ENCODE results near the gene TEX52. TPM values are rescaled to one million over a fixed set of nuclear protein-coding genes. Genes with fewer than 3 reads are reported as not detected.
A peak's percentile ranks its signal among the peaks of the same experiment; 100 is the strongest.
"Not testable (repeated sequence)": the region's sequence is repeated elsewhere in the genome, so short reads cannot be mapped to it uniquely, and the experiment has no call there.

The TEX52 gene
- total RNA-seq, 1 experiment from 2014 or later: not detected

GRCh38 chr12:2877047-2877952, 20.5 kb upstream of the TEX52 start, which contains the start of the genes FOXM1 and RHNO1:
Gene FOXM1, minus strand, starts transcription at chr12:2877174. Its CDS starts 2,696 bp downstream, at chr12:2874478.
Gene RHNO1, plus strand, starts transcription at chr12:2877223. Its CDS starts 8,144 bp downstream, at chr12:2885367.
- intact Hi-C loops (cut with micrococcal nuclease; ENCODE audit: unreplicated experiment): no loop called here
- TF ChIP-seq CTCF (IDR thresholded peaks at IDR 0.05; ENCODE audit: unreplicated experiment): no peak
- Mint-ChIP-seq H3K4me3 (ENCODE audit: low read depth, unreplicated experiment) (peak within 1 kb of the TSS; percentile 75), H3K4me1 (ENCODE audit: low read depth, unreplicated experiment) (peaks cover 22% of the 10 kb centered on the region), H3K36me3 (ENCODE audit: insufficient read depth, unreplicated experiment) (peaks cover 39% of the 10 kb centered on the region), H3K9me3 (ENCODE audit: low read depth, unreplicated experiment) (no peaks in the 10 kb centered on the region), H3K27me3 (ENCODE audit: unreplicated experiment) (no peaks in the 10 kb centered on the region), H3K27ac (ENCODE audit: unreplicated experiment) (peak within 1 kb of the TSS; percentile 87)
- CTCF ChIA-PET: interaction anchor here (2.3 to 2.5 kb wide), 2 partner anchors 13 to 164 kb away, joined by 8 to 9 read pairs; partner anchors contain the start of gene TULP3
- peak; percentile 90 for DNase-seq
- TSS peak; percentile 79 for BruUV-seq (replicated peaks)

GRCh38 chr12:2876431-2877046, 19.7 kb upstream of the TEX52 start:
- H3K9me3 Mint-ChIP-seq (ENCODE audit: low read depth, unreplicated experiment): no peaks in the 10 kb centered on the region
- H3K4me3 Mint-ChIP-seq (ENCODE audit: low read depth, unreplicated experiment): peak overlapping the region; percentile 75
- H3K4me1 Mint-ChIP-seq (ENCODE audit: low read depth, unreplicated experiment): peaks cover 22% of the 10 kb centered on the region
- BruUV-seq (replicated peaks): no TSS peak
- peak; percentile 11 for DNase-seq
- intact Hi-C loops (cut with micrococcal nuclease; ENCODE audit: unreplicated experiment): no loop called here
- no peaks in the 10 kb centered on the region for H3K27me3 Mint-ChIP-seq (ENCODE audit: unreplicated experiment)
- CTCF ChIA-PET: interaction anchor here (2.3 to 2.5 kb wide), 2 partner anchors 14 to 165 kb away, joined by 8 to 9 read pairs; partner anchors contain the start of gene TULP3
- H3K27ac Mint-ChIP-seq (ENCODE audit: unreplicated experiment): peak overlapping the region; percentile 87
- no peak for TF ChIP-seq CTCF (IDR thresholded peaks at IDR 0.05; ENCODE audit: unreplicated experiment)
- peaks cover 39% of the 10 kb centered on the region for H3K36me3 Mint-ChIP-seq (ENCODE audit: insufficient read depth, unreplicated experiment)

GRCh38 chr12:2868986-2869632, 12.3 kb upstream of the TEX52 start:
- H3K27ac Mint-ChIP-seq (ENCODE audit: unreplicated experiment); H3K4me1 Mint-ChIP-seq (ENCODE audit: low read depth, unreplicated experiment); H3K4me3 Mint-ChIP-seq (ENCODE audit: low read depth, unreplicated experiment); H3K27me3 Mint-ChIP-seq (ENCODE audit: unreplicated experiment); BruUV-seq (replicated peaks); intact Hi-C loops (cut with micrococcal nuclease; ENCODE audit: unreplicated experiment); H3K9me3 Mint-ChIP-seq (ENCODE audit: low read depth, unreplicated experiment); DNase-seq: not testable (repeated sequence)
- H3K36me3 Mint-ChIP-seq (ENCODE audit: insufficient read depth, unreplicated experiment): peaks cover 37% of the 10 kb centered on the region
- CTCF ChIA-PET: interaction anchor here (0.6 kb wide), 1 partner anchor 101 kb away, joined by 6 read pairs; no protein-coding TSS in a partner anchor

- Mint-ChIP-seq H3K27me3 (ENCODE audit: unreplicated experiment) (no peaks in the 10 kb centered on the region), H3K9me3 (ENCODE audit: low read depth, unreplicated experiment) (no peaks in the 10 kb centered on the region), H3K4me1 (ENCODE audit: low read depth, unreplicated experiment) (no peaks in the 10 kb centered on the region), H3K36me3 (ENCODE audit: insufficient read depth, unreplicated experiment) (peaks cover 47% of the 10 kb centered on the region), H3K4me3 (ENCODE audit: low read depth, unreplicated experiment) (no peak overlapping the region), H3K27ac (ENCODE audit: unreplicated experiment) (no peak overlapping the region)
- no peak for DNase-seq
- BruUV-seq (replicated peaks): no TSS peak
- intact Hi-C loops (cut with micrococcal nuclease; ENCODE audit: unreplicated experiment): no loop called here
- CTCF ChIA-PET: no interaction called here
- no peak for TF ChIP-seq CTCF (IDR thresholded peaks at IDR 0.05; ENCODE audit: unreplicated experiment)
Observed at GRCh38 chr12:2864198-2864597, 7.4 kb upstream of the TEX52 start.

GRCh38 chr12:2863402-2863801, 6.6 kb upstream of the TEX52 start:
- BruUV-seq (replicated peaks); H3K27me3 Mint-ChIP-seq (ENCODE audit: unreplicated experiment); intact Hi-C loops (cut with micrococcal nuclease; ENCODE audit: unreplicated experiment); DNase-seq; H3K27ac Mint-ChIP-seq (ENCODE audit: unreplicated experiment); H3K4me1 Mint-ChIP-seq (ENCODE audit: low read depth, unreplicated experiment); H3K4me3 Mint-ChIP-seq (ENCODE audit: low read depth, unreplicated experiment); H3K9me3 Mint-ChIP-seq (ENCODE audit: low read depth, unreplicated experiment); CTCF ChIA-PET: not testable (repeated sequence)
- peaks cover 55% of the 10 kb centered on the region for H3K36me3 Mint-ChIP-seq (ENCODE audit: insufficient read depth, unreplicated experiment)
